GM21367 (cell line): Measurements from ENCODE around the gene FAM234B.

Experiments used
- ATAC-seq: cut with Tn5 transposase; IDR thresholded peaks from one replicate; pipeline ENCODE4 v1.9.1; 2021; ENCODE audit not compliant: unreplicated experiment

FAM234B gene, protein sequence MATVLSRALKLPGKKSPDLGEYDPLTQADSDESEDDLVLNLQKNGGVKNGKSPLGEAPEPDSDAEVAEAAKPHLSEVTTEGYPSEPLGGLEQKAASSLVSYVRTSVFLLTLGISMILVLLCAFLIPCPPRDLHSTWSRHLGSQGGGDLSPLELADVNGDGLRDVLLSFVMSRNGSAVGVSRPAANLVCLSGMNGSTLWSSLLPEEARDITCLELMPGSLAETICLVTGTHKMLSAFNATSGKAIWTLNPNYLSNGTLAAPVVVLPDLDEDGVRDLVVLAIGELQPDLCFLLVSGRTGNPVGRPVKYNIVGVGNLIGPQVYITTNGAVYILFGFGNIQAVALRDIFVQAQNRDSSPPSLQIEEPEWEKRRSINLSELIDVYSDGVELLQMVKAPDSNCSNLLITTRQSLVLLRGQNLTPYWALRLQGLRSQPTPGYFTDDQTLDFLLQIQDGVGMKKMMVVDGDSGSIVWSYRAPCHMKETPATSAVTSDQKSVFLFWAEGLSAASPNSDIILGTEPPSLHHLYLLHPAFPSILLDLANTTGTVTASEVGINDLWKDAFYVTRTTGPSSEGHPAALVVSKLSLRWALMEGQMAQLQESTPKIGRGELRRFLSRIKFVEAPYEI

GRCh38 chr12:13044002-13044905, at the start of gene FAM234B:
Gene FAM234B, plus strand, starts transcription at chr12:13044381. Its CDS starts 23 bp downstream, at chr12:13044404.
- peak; percentile 85 for ATAC-seq

DNA sequence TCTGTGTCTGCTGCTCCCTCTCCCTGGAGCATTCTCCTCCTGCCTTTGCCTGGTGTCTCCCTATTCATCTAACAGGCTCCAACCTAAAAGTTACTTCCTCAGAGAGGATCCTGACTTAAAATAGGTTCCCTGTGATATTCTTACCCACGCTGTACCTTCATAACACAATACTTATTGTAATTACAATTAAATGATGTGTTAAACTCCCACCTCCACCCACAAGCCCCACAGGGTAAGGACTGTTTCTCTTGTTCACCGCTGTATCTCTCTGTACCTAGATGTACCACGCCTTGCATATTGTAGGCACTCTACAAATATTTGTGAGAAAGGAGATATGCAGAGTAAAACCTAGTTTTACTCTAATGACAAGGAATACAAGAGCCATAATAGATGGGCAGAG, 49.1 kb upstream of the FAM234B start:
- no peak for ATAC-seq

GRCh38 chr12:12996209-12996608, 48.0 kb upstream of the FAM234B start:
- ATAC-seq: no peak

DNA sequence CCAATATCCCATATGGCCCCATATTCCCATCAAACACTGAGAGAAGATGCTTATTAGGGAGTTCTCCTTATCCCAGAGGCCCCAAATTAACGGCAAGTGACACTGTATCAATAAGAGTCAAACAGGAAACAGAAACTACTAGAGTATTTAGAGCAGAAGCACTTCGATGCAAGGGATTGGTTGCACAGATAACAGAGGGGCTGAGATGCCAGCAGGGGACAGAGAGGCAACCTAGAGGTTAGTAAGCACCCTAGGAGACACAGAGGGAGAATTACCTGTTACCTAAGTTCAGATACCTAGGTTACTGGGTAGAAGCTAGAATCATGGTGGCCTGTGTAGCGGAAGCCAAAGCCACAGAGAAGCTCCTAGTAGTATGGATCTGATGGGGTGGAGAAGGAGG, 47.0 kb upstream of the FAM234B start:
- no peak for ATAC-seq

GRCh38 chr12:12997734-12998133, 46.4 kb upstream of the FAM234B start:
- ATAC-seq: no peak

- no peak for ATAC-seq
Measured at GRCh38 chr12:12998248-12998647, 45.9 kb upstream of the FAM234B start.

DNA sequence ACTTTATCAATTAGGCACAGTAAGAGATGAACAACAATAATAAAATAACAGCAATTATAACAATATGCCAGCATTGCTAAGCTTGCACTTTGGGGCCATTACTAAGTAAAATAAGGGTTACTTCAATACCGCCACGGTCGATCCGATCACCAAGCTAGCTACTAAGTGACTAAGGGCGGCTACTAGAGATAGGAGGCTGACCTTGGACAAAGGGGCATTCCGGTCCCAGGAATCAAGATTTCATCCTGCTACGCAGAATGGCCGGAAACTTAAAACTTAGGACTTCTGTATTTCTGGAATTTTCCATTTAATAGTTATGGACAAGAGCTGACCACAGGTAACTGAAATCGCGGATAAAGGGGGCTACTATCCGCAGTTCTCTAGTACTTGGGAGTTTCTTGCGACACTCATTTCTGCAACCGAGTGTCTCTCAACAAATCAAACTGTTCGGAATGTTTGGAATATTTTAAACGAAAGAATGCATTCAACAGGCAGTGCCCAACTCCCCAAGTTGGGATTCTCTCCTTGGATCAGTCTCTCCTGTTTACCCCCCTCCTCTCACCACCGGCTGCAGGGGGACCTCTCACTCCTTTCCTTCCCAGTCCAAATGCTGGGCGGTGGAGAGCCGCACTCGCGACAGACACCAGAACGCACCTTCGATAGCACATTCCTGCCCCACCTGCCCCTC, 44.8 kb upstream of the FAM234B start:
- no peak for ATAC-seq

DNA sequence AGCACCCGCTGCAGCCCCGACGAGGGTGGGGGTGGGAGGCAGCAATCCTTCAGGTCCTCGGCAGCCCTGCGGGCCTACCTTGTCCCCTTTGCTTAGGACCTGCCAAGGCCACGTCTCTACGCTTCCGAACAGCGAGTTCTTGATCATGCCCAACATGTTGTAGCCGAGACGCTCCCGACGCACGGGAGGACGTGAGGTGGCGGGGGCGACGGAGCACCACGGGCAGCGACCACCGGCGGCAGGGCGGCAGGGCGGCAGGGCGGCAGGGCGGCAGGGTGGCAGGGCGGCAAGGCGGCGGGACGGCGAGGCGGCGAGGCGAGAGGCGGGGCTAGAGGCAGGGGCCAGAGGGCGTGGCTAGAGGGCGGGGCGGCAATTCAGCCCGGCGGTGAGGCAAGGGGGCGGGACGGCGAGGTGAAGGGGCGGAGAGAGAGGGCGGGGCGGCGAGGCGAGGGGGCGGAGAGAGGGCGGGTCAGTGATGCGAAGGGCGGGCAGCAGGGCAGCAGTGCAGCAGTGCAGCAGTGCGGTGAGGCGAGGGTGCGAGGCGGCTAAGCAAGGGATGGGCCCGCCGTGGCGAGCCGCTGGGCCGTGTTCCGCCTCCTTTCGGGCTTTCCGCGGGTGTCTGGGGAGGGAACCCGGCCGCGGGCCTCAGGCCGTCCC, 44.1 kb upstream of the FAM234B start, which contains the start of gene HEBP1:
TSS of gene HEBP1 (minus strand) at position 307 of the 657 bp plus-strand sequence. CDS start at position 156, 151 bp downstream.
- ATAC-seq: peak; percentile 63

DNA sequence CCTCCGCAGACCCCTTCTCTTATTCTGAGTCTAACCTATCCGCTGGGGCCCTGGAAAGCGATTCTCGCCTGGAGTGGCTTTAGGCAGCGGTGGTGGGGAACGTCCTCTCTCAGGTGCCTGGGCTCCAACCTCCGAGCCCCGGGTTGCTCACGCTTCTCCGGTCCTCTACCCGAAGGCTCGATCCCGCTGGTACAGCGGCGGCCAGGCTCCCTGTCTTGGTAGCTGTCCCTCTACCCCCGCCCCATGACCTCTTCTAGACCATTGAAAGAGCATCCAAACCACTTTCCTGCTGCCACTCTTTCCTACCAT, 43.6 kb upstream of the FAM234B start:
- ATAC-seq: peak; percentile 22

DNA sequence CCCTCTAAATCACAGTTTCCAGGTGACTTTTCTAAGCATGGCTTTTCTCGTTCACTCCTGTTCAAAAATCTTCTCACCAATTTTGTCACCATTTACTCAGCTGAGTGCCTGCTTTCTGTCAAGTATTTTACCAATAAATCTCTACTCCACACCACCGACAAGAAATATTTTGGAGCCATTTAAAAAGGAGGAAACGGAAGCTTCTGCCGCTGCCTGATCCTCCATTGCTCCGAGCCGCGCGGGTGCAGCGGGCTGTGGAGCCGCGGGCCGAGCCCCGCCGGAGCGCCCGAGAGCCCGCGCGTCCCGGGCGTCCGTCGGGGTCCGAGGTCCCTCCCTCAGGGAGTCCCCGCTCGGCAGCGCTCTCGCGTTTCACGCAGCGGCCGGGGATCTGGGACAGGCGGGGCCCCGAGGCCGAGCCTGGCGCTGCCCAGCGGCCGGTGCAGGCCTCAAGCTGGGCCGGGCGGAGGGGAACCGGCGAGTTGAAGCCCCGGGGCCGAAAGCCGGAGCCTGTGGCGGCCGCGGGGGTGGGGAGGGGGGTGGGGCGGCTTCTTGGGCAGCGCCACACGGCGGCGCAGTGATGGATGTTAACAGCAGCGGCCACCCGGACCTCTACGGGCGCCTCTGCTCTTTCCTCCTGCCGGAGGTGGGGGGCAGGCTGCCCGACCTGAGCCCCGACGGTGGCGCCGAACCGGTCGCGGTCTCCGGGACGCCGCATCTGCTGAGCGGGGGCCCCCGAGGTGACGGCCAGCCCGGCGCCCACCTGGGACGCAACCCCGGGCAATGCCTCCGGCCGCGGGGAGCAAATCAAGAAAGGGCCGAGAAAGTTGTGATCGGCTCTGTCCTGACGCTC, 43.0 kb upstream of the FAM234B start:
- ATAC-seq: no peak

GRCh38 chr12:13001775-13002040, 42.5 kb upstream of the FAM234B start:
- no peak for ATAC-seq

DNA sequence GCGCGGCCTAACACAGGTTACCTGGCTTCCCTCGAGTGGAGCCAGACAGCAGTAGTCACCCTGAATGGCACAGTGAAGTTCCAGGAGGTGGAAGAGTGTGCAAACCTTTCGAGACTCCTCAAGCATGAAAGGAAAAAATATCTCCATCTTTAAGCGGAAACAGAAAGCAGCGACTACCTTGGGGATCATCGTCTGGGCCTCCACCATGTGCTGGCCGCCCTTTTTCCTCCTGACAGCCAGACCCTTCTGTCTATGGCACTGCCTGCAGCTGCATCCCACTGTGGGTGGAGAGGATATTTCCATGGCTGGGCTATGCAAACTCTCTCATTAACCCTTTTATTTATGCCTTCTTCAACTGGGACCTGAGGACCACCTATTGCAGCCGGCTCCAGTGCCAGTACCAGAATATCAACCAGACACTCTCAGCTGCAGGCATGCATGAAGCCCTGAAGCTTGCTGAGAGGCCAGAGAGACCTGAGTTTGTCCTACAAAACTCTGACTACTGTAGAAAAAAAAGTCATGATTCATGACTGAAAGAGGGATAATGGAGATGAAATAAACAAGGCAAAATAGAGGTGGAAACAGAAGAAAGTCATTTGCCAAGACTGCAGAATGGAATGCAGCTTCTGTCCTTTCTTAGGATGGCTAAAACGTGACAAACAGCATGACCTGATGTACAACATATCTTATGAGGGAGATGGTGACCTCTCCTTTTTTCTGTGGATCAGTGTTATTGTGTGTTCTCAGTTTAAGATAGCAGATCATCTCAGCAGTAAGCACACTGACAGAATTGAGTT, 41.7 kb upstream of the FAM234B start:
- ATAC-seq: no peak

GRCh38 chr12:13004361-13004760, 39.8 kb upstream of the FAM234B start:
- no peak for ATAC-seq

GRCh38 chr12:13004986-13005385, 39.2 kb upstream of the FAM234B start:
- ATAC-seq: no peak

- no peak for ATAC-seq
Measured at GRCh38 chr12:13005649-13006048, 38.5 kb upstream of the FAM234B start.

DNA sequence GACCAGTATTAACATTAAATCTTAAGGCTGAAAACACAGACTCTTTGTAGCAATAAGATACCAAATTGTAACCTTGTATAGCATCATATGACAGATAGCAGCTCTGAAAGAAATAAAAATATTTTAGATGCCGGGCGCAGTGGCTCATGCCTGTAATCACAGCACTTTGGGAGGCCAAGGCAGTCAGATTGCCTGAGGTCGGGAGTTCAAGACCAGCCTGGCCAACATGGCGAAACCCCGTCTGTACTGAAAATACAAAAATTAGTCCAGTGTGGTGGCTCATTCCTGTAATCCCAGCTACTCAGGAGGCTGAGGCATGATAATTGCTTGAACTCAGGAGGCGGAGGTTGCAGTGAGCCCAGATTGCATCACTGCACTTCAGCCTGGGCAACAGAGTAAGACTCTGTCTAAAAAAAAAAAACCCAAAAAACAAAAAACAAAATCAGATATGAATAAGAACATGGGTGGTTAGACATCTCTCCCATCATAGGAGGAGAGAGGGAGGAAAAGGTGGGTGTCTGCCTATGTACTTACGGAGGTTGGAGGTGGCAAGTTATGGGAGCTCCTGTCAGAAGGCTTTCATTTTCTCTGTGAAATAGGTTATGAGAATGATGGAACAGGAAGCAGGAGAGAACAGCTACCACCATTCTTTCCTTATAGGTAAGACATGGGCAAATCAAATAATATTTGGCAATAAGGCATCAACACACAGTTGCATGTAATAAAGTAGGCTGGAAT, 36.5 kb upstream of the FAM234B start:
- no peak for ATAC-seq

DNA sequence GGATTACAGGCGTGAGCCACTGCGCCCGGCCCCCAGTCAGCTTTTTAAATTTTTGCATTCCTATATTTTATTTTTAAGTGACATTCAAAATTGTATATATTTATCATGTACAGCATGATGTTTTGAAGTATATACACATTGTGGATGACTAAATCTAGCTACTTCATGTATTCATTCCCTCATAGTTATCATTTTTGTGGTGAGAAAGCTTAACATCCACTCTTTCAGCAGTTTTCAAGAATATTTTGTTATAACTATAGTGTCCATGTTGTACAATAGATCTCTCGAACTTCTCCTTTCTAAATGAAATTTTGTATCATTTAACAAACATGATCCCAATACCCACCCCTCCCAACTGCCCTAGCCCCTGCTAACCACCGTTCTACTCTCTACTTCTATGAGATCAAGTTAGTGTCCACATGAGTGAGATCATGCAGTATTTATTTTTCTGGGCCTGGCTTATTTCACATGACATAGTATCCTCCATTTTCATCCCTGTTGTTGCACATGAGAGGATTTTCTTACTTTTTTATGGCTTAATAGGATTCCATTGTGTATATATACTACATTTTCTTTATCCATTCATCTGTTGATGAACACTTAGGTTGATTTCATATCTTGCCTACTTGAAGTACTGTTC, 35.3 kb upstream of the FAM234B start:
- ATAC-seq: no peak

DNA sequence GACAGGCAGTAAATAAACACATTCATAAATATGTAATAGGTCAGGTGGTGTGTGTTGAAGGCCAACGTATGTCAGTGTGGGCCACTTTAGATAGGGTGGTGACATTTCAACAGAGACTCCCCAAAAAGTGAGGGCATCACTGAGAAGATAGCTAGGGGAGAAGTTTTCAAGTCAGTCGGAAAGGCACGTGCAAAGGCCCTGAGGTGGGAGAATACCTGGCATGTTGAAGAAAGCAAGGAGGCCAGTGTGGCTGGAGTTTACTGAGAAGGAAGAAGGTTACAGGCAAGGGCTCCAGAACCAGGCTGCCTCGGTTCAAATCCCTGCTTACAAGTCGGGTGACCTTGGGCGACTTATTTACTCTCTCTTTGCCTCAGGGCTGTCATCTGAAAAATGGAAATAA, 33.1 kb upstream of the FAM234B start:
- ATAC-seq: no peak
